Stomach (tissue), 4 donors: Measurements from ENCODE around the gene PTK6.

Source experiments
- CTCF ChIP-seq, 7 experiments: fragments of 450-650 bp in 4 of 7; fragments of 200-600 bp in 3 of 7; sonication (generic) in 3 of 7; IDR thresholded peaks; one replicate each; pipeline ENCODE4 v1.5.1; 2016 to 2019; ENCODE audit warnings: antibody characterized with exemption in 7 of 7, control low read depth in 2 of 7, mild to moderate bottlenecking in 1 of 7
- EP300 ChIP-seq: sonication (generic); formaldehyde crosslinking; IDR thresholded peaks from one replicate; pipeline ENCODE4 v1.6.1; 2017; ENCODE audit warnings: antibody characterized with exemption
- POLR2A ChIP-seq, 4 donors: fragments of 450-650 bp; IDR thresholded peaks; one replicate each; pipeline ENCODE4 v1.6.1; 2016; ENCODE audit warnings: antibody characterized with exemption in 4 of 4, control low read depth in 2 of 4, mild to moderate bottlenecking in 1 of 4, moderate library complexity in 1 of 4

GRCh38 chr20:63539441-63540370 lies 2.5 kb upstream of the PTK6 start:
- no peak for TF ChIP-seq POLR2A (IDR thresholded peaks at IDR 0.05)
- no peak for TF ChIP-seq CTCF (IDR thresholded peaks at IDR 0.05)
- no peak for TF ChIP-seq EP300
